K562 treated with DMSO at 1 percent for 48 hours (cell line): ENCODE data around the gene ZNF814. TPM values are rescaled to one million over a fixed set of nuclear protein-coding genes. Genes with fewer than 3 reads are reported as not detected.

Experiments used
- total RNA-seq: library from RNA; unstranded; fragments of 300-600 nt; gene quantifications from 2 replicates; pipeline ENCODE4 v1.2.3, GENCODE V29; 2022; ENCODE audit warnings: low replicate concordance; ENCODE audit errors: extremely low read depth

ZNF814 gene
- not detected in 2 replicates for total RNA-seq

DNA sequence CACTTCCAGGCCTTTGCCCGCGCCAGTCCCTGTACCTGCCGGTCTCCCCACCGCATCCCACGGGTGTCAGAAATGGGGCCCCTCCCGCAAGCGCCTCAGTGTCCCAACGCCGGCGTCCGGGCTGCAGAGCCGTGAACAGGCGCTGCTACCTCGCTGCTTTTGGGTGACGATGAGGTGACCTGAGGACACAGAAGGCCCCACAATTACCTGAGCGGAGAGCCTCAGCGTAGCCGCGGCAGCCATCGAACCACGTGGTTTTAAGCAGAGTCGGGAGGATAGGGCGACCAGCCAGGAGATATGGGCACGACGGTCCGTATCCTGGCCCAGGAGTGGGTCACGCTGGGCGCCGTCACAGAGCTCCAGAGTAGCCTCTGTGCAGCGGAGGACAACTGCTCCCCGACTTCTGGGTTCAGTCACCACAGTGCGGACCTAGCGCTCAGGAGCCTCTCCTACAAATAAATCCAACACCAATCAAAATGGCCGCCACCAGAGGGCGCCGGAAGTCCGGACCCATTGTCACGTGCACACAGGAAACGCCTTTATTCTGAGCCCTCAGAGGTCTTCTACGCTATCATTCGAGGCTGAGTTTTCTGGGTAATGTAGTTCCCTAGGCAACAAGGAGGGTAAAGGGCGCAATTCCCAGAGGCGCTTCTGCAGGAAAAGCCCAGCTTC, at the start of gene ZNF814:
TSS of gene ZNF814 (minus strand) at position 478 of the 672 bp plus-strand sequence. CDS start at position 243, 235 bp downstream.

DNA sequence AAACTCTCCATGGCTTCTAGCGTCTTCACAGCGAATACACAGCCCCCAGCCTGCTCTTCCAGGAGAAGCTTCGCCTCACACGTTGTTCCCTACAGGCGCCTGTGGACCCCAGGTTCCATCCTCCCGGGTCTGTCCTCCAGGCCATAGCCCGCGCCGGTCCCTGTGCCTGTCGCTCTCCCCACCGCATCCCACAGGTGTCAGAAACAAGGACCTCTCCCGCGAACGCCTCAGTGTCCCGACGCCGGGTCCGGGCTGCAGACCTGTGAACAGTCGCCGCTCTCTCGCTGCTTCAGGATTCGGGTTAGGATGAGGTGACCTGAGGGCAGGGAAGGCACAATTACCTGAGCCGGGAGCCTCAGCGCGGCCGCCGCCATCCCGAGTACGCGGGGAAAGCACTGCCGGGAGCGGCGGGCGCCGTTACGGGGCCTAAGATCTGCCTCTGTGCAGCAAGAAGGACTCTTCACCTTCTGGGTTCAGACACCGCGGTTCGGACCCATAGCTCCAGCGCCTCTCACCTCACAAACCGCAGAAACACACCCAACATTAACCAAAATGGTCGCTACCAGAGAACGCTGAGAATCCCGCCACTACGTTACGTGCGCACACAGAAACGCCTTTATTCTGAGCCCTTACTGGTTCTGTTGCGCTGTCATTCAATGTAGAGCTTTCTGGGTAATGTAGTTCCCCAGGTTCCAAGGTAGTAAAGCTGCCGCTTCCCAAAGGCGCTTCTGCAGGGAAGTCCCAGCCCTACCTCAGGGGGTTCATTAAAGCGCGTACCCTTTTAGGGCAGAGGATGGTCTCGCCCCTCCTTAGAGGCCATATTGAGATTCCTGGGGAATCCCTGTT, 46.2 kb upstream of the ZNF814 start, which contains the start of gene ZNF418:
TSS of gene ZNF418 (minus strand) at position 583 of the 846 bp plus-strand sequence. CDS start 1,580 bp downstream, outside the sequence.

DNA sequence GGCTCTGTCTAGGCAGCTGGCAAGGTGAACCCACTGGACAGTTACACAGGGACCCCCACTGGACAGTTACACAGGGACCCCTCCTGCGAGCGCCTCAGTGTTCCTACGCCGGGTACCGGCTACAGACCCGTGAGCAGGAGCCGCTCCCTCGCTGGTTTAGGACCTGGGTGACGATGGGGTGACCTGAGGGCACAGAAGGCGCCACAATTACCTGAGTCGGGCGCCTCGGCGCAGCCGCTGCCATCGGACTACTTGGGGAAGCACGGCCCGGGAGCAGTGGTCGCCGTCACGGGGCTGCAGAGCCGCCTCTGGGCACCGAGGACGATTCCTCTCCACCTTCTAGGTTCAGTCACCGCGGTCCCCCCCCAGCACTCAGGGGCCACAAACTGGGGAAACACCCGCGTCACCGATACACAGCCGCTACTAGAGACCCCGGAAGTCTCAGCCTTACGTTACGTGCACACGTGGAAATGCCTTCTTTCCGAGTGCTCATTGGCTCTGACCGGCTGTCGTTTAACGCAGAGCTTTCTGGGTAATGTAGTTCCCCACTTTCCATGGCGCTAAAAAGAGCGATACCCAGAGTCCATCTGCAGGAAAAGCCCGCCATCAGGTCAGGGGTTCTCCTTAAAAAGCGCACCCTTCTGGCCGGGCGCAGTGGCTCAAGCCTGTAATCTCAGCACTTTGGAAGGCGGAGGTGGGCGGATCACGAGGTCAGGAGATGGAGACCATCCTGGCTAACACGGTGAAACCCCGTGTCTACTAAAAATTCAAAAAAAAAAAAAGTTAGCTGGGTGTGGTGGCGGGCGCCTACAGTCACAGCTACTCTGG, 27.5 kb upstream of the ZNF814 start, which contains the start of gene ZNF417:
TSS of gene ZNF417 (minus strand) at position 425 of the 828 bp plus-strand sequence. CDS start at position 244, 181 bp downstream.

DNA sequence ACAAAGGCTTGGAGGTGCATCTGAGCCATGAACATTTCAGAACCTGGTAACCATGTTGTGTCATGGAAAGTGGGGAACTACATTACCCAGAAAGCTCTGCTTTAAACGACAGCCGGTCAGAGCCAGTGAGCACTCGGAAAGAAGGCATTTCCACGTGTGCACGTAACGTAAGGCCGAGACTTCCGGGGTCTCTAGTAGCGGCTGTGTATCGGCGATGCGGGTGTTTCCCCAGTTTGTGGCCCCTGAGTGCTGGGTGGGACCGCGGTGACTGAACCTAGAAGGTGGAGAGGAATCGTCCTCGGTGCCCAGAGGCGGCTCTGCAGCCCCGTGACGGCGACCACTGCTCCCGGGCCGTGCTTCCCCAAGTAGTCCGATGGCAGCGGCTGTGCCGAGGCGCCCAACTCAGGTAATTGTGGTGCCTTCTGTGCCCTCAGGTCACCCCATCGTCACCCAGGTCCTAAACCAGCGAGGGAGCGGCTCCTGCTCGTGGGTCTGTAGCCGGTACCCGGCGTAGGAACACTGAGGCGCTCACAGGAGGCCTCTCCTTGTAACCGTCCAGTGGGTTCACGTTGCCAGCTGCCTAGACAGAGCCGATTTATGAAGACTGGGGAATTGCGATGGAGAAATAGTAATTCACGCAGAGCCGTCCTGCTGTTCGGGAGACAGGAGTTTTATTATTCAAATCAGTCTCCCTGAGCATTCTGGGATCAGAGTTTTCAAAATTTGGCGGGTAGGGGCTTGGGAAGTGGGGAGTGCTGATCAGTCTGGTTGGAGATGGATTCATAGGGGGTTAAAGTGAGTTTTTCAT, 39.0 kb downstream of the ZNF814 start, which contains the start of gene ZNF587:
TSS of gene ZNF587 (plus strand) at position 194 of the 808 bp plus-strand sequence. CDS start at position 374, 180 bp downstream.

DNA sequence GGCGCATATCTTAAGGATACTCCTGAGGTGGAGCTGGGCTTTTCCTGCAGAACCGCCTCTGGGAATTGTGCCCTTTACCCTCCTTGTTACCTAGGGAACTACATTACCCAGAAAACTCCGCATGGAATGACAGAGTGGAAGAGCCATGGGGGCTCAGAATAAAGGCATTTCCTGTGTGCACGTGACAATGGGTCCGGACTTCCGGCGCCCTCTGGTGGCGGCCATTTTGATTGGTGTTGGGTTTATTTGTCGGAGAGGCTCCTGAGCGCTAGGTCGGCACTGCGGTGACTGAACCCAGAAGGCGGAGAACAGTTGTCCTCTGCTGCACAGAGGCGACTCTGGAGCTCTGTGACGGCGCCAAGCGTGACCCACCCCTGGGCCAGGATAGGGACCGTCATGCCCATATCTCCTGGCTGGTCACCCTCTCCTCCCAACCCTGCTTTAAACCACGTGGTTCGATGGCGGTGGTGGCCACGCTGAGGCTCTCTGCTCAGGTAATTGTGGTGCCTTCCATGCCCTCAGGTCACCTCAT, 58.7 kb downstream of the ZNF814 start, which contains the start of gene ZNF587B:
TSS of gene ZNF587B (plus strand) at position 229 of the 532 bp plus-strand sequence. CDS start at position 459, 230 bp downstream.

DNA sequence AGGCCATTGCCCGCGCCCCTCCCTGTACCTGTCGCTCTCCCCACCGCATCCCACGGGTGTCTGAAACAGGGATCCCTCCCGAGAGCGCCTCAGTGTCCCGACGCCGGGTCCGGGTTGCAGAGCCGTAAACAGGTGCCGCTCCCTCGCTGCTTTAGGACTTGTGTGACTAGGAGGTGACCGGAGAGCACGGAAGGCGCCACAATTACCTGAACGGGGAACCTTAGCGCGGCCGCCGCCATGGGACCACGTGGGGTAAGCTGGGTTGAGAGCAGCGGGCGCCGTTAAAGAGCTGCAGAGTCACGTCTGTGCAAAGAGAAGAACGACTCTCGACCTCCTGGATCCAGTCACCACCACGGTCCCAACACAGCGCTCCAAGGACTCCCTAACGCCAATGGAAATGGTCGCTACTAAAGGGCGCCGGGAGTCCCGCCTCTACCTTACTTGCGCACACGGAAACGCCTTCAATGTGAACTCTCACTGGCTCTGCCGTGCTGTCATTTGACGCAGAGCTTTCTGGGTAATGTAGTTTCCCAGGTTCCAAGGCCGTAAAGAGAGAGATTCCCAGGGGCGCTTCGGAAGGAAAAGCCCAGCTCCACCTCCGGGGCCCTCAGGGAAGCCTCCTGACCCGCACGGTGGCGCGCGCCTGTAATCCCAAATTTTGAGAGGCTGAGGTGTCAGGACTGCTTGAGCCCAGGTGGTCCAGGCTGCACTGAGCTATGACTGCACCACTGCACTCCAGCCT, 74.2 kb downstream of the ZNF814 start, which contains the start of gene ZNF552:
TSS of gene ZNF552 (minus strand) at position 409 of the 742 bp plus-strand sequence. CDS start at position 239, 170 bp downstream.

Other genes starting within 250 kb of the ZNF814 start
- gene ZSCAN4, start 220.1 kb downstream of the ZNF814 start, total RNA-seq = not detected in 2 replicates
- not detected in 2 replicates for gene ZNF551, start 207.1 kb downstream of the ZNF814 start, total RNA-seq
- not detected in 2 replicates for gene ZNF154, start 179.8 kb downstream of the ZNF814 start, total RNA-seq
- gene ZNF671, start 161.4 kb downstream of the ZNF814 start, total RNA-seq = not detected in 2 replicates
- not detected in 2 replicates for gene ZNF776, start 142.2 kb downstream of the ZNF814 start, total RNA-seq
- gene ZNF586, start 119.4 kb downstream of the ZNF814 start, total RNA-seq = not detected in 2 replicates
- gene ZNF552, start 74.1 kb downstream of the ZNF814 start, total RNA-seq = not detected in 2 replicates
- not detected in 2 replicates for gene ZNF587B, start 58.7 kb downstream of the ZNF814 start, total RNA-seq
- gene ZNF587, start 39.2 kb downstream of the ZNF814 start, total RNA-seq = not detected in 2 replicates
- not detected in 2 replicates for gene ZNF417, start 27.6 kb upstream of the ZNF814 start, total RNA-seq
- not detected in 2 replicates for gene ZNF418, start 46.4 kb upstream of the ZNF814 start, total RNA-seq
- gene ZNF256, start 58.7 kb upstream of the ZNF814 start, total RNA-seq = not detected in 2 replicates
- not detected in 2 replicates for gene C19orf18, start 85.5 kb upstream of the ZNF814 start, total RNA-seq
- not detected in 2 replicates for gene ZNF606, start 113.8 kb upstream of the ZNF814 start, total RNA-seq
- gene ZSCAN1, start 145.0 kb upstream of the ZNF814 start, total RNA-seq = not detected in 2 replicates
- gene ZNF135, start 170.2 kb upstream of the ZNF814 start, total RNA-seq = not detected in 2 replicates
- not detected in 2 replicates for gene ZSCAN18, start 209.2 kb upstream of the ZNF814 start, total RNA-seq